Spleen (tissue), 11 donors: ENCODE results near the gene TMEM135. TPM values are rescaled to one million over a fixed set of nuclear protein-coding genes. Genes with fewer than 3 reads are reported as not detected.

Experiments used
- DNase-seq: peaks from one replicate; pipeline ENCODE4 v3.0.0-alpha.2; 2020
- H3K27ac ChIP-seq, 8 donors: fragments of 200-600 bp; sonication (generic) in 7 of 8; 1 replicate in 4 of 8; 2 replicates in 4 of 8; pipeline versions ENCODE4 v1.5.0 to v1.8.0; 2016 to 2021; ENCODE audit warnings: inconsistent platforms in 4 of 8, mild to moderate bottlenecking in 4 of 8, moderate library complexity in 1 of 8
- H3K27me3 ChIP-seq, 7 donors: fragments of 200-600 bp; sonication (generic) in 6 of 7; replicated peaks in 1 of 7; 1 replicate in 4 of 7; 2 replicates in 3 of 7; pipeline versions ENCODE4 v1.5.0 to v1.8.0; 2016 to 2021; ENCODE audit warnings: inconsistent platforms in 3 of 7, mild to moderate bottlenecking in 1 of 7
- H3K36me3 ChIP-seq, 6 donors: fragments of 200-600 bp; sonication (generic) in 5 of 6; 1 replicate in 4 of 6; 2 replicates in 2 of 6; pipeline versions ENCODE4 v1.5.0 to v1.8.0; 2016 to 2021; ENCODE audit warnings: inconsistent platforms in 2 of 6
- H3K4me1 ChIP-seq, 6 donors: fragments of 200-600 bp; sonication (generic) in 5 of 6; 1 replicate in 3 of 6; 2 replicates in 3 of 6; pipeline versions ENCODE4 v1.5.0 to v1.8.0; 2016 to 2021; ENCODE audit warnings: inconsistent platforms in 3 of 6
- H3K4me3 ChIP-seq, 8 donors: fragments of 200-600 bp; sonication (generic) in 7 of 8; 1 replicate in 4 of 8; 2 replicates in 4 of 8; pipeline versions ENCODE4 v1.5.0 to v1.8.0; 2016 to 2021; ENCODE audit warnings: inconsistent platforms in 4 of 8, mild to moderate bottlenecking in 4 of 8, moderate library complexity in 2 of 8
- H3K9me3 ChIP-seq, 8 donors: fragments of 200-600 bp; sonication (generic) in 7 of 8; 1 replicate in 4 of 8; 2 replicates in 4 of 8; pipeline versions ENCODE4 v1.5.0 to v1.8.0; 2016 to 2021; ENCODE audit warnings: inconsistent platforms in 4 of 8
- POLR2A ChIP-seq, 3 donors: fragments of 450-650 bp; IDR thresholded peaks; one replicate each; pipeline ENCODE4 v1.5.1; 2017; ENCODE audit warnings: antibody characterized with exemption in 3 of 3, mild to moderate bottlenecking in 1 of 3
- POLR2AphosphoS5 ChIP-seq, 3 donors: sonication (generic); formaldehyde crosslinking; IDR thresholded peaks; one replicate each; pipeline ENCODE4 v1.5.1; 2017; ENCODE audit warnings: antibody characterized with exemption in 3 of 3
- WGBS, 5 donors: extraction: QIAGEN DNeasy Blood & Tissue Kit in 3 of 5; methylation state at CpG; one replicate each; pipeline versions ENCODE4 v1.1.5 to v1.1.7; 2013 to 2018; 5-methylcytosine and 5-hydroxymethylcytosine counted together
- intact Hi-C: fragments of 100-400 bp; cut with DNase I; formaldehyde crosslinking; loops from one replicate; pipeline ENCODE4 v1.15.0; 2023; ENCODE audit warnings: low total_unique reads
- polyA plus RNA-seq, 3 donors: library from polyadenylated mRNA; stranded (reverse); fragments of 200-250 nt; gene quantifications; one replicate each; pipeline ENCODE4 v1.2.1, GENCODE V29; 2013
- total RNA-seq, 7 donors: library from RNA; depleted of rRNA in 3 of 7; stranded (reverse); fragments of >200 nt in 3 of 7; fragmentation: NEBNext Ultra II Directional in 4 of 7; extraction: Animal tissue kit (Norgen Biotek cat#: 25700) in 4 of 7; gene quantifications; one replicate each; pipeline versions ENCODE4 v1.1.0 to v1.2.1, GENCODE V29; 2016 to 2021
- TF ChIP-seq, protein P1 (sequence below), 11 experiments: fragments of 200-600 bp in 7 of 11; fragments of 450-650 bp in 4 of 11; sonication (generic) in 4 of 11; IDR thresholded peaks in 8 of 11; conservative IDR thresholded peaks in 3 of 11; 1 replicate in 7 of 11; 2 replicates in 4 of 11; pipeline versions ENCODE4 v1.4.0 to v1.8.0; 2016 to 2021; ENCODE audit warnings: antibody characterized with exemption in 11 of 11, inconsistent platforms in 4 of 11, mild to moderate bottlenecking in 1 of 11
- donor health status: healthy with polysubstance abuse.
- donor health status: DM: no; HTN: no; CAD: no; lungs with moderate emphysema.
- donor health status: DM: no; HTN: no; CAD: no.
- donor health status: Bipolar disorder and iron deficiency.
- donor health status: healthy.
- donor health status: DM: no; HTN: no; CAD: no.
- donor health status: DM: yes; HTN: yes; CAD: no.

Gene TMEM135
- total and polyA plus RNA-seq, 10 donors: 3.5 to 31.7 (median 20.7) TPM

DNA sequence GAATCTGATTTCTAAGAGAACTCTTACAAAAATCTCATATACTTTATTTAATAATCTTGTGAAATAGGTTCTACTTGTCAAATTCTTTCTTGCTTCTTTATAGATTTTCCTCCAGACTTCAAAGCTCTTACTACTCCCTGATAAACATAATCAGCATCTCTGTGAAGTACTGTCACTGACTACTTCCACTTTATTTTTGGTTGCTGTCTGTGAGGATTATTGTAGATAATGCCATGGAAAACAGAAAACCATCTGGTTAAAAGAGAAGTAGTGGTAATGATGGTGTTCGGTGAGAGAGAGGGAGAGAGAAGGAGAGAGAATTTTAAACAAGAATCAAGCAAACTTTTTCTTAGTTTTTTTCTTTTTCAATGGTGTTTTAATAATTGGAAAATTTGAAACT lies 152.3 kb downstream of the TMEM135 start:
- H3K36me3 ChIP-seq: peaks cover 0 to 3% (median 0%) of the 10 kb centered on the region in 6 donors
- H3K27me3 ChIP-seq: no peaks in the 10 kb centered on the region
- TF ChIP-seq POLR2A (IDR thresholded peaks at IDR 0.05): no peak
- no peak for TF ChIP-seq POLR2AphosphoS5 (IDR thresholded peaks at IDR 0.05)
- no peak overlapping the region for H3K4me3 ChIP-seq
- H3K4me1 ChIP-seq: no peaks in the 10 kb centered on the region
- intact Hi-C loops: no loop called here
- no peaks in the 10 kb centered on the region for H3K9me3 ChIP-seq
- H3K27ac ChIP-seq: no peak overlapping the region
- no peak for DNase-seq
- WGBS, 5 donors: 77 to 95% (median 88%) methylated on average over 1 of the region's 1 CpG

DNA sequence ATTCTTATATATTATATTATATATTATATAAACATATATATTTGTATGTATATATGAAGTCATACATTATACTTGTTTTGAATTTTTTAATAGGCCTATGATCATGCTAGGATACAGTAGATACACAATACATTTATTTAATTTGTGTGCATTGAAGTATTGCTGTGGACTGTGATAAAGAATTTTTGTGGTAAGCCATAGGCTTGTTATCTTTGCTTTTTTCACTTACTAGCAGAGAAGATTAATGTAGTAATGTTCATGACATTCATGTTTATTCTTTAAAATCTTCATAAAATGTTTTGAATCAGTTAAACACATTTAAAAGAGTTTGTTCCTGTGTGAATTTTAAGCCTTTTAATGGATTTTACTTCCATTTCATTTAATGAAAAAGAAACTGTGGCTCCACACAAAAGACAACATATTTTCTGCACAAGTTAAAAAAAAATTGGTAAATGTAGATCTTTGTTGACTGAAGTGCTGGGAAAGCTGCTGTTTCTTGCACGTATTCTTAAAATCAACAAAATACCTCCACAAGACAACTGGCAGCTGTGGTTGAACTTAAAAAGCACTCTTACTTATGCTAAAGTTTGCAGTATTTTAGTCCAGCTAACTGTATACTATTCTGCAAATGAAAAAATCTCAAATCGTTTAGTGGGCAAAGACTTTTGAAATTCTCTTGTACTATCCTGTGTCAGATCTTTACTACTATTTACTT lies 156.2 kb downstream of the TMEM135 start:
- no peak for DNase-seq
- Histone ChIP-seq H3K27me3 (no peaks in the 10 kb centered on the region), H3K4me1 (peaks cover 0 to 6% (median 0%) of the 10 kb centered on the region in 6 donors), H3K4me3 (no peak overlapping the region), H3K36me3 (no peaks in the 10 kb centered on the region), H3K27ac (no peak overlapping the region), H3K9me3 (no peaks in the 10 kb centered on the region)
- intact Hi-C loops: no loop called here
- TF ChIP-seq POLR2AphosphoS5 (IDR thresholded peaks at IDR 0.05) (no peak), POLR2A (IDR thresholded peaks at IDR 0.05) (no peak)
- TF ChIP-seq, protein P1, sequence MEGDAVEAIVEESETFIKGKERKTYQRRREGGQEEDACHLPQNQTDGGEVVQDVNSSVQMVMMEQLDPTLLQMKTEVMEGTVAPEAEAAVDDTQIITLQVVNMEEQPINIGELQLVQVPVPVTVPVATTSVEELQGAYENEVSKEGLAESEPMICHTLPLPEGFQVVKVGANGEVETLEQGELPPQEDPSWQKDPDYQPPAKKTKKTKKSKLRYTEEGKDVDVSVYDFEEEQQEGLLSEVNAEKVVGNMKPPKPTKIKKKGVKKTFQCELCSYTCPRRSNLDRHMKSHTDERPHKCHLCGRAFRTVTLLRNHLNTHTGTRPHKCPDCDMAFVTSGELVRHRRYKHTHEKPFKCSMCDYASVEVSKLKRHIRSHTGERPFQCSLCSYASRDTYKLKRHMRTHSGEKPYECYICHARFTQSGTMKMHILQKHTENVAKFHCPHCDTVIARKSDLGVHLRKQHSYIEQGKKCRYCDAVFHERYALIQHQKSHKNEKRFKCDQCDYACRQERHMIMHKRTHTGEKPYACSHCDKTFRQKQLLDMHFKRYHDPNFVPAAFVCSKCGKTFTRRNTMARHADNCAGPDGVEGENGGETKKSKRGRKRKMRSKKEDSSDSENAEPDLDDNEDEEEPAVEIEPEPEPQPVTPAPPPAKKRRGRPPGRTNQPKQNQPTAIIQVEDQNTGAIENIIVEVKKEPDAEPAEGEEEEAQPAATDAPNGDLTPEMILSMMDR (IDR thresholded peaks at IDR 0.05 in 8 of 11, conservative IDR thresholded peaks at IDR 0.05 in 3 of 11): no peak
- 84 to 95% (median 90%) methylated on average over 2 of the region's 2 CpGs for WGBS, 5 donors

DNA sequence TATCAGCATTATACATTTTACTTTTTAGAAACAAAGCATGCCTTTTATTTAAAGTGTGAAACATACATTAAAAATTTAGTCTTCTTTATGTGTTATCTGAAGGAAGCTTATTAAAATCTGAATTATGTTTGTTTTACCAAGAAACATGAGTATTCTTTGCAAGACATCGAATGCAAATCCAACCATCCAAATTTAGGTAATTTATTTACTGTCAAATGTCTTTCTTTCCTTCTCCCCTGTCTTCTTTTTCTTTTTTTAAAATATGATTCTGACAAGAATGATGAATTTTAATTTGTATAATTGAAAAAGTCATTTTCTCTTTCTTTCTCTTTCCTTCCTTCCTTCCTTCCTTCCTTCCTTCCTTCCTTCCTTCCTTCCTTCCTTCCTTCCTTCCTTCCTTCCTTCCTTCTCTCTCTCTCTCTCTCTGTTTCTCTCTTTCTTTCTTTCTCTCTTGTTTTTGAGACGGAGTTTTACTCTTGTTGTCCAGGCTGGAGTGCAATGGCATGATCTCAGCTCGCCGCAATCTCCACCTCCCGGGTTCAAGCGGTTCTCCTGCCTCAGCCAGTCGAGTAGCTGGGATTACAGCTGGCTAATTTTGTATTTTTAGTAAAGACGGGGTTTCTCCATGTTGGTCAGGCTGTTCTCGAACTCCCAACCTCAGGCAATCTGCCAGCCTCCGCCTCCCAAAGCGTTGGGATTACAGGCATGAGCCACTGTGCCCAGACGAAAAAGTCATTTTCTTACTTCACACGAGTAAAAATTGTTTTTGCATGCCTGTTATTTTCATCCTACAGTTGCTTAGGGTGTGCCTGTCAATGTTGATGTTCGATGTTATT lies 157.5 kb downstream of the TMEM135 start:
- DNase-seq: no peak
- intact Hi-C loops: no loop called here

DNA sequence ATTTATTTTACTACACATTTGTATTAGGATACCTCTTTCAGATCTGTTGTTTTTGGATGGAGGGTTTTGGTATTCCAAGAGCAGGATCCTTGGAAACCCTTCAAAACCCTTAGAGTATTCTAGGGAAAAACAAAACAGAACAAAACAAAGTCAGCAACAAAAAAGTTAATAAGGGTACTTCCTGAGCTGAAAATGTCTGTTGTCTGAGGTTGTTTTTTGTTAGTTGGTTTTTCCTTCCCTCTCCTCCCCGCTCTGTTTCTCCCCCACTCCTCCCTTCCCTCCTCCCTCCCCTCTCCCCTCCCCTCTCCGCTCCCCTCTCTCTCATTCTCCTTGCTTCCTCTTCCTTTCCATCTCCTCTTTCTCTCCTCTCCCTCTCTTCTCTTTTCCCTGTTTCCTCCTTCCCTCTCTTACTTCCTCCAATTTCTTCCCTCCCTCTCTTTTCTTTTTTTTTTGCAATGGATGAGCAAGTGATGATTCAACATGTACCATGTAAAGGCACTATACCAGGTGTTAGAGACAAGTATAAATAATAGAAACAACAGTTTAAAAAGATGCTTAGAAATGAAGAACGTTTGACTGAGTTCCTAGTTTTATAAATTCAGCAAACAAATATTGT lies 160.6 kb downstream of the TMEM135 start:
- H3K9me3 ChIP-seq: no peaks in the 10 kb centered on the region
- intact Hi-C loops: no loop called here
- no peaks in the 10 kb centered on the region for H3K27me3 ChIP-seq
- H3K4me1 ChIP-seq: peaks cover 0 to 6% (median 0%) of the 10 kb centered on the region in 6 donors
- no peak overlapping the region for H3K27ac ChIP-seq
- no peak for DNase-seq
- 76 to 87% (median 80%) methylated on average over 3 of the region's 3 CpGs for WGBS, 5 donors
- TF ChIP-seq POLR2A (IDR thresholded peaks at IDR 0.05) (no peak), POLR2AphosphoS5 (IDR thresholded peaks at IDR 0.05) (no peak)
- TF ChIP-seq, protein P1 (IDR thresholded peaks at IDR 0.05 in 8 of 11, conservative IDR thresholded peaks at IDR 0.05 in 3 of 11): no peak
- no peak overlapping the region for H3K4me3 ChIP-seq
- H3K36me3 ChIP-seq: no peaks in the 10 kb centered on the region

More for the DNA sequence above, 157.5 kb downstream of the TMEM135 start:
- H3K27ac ChIP-seq: no peak overlapping the region
- H3K4me3 ChIP-seq: no peak overlapping the region
- H3K36me3 ChIP-seq: no peaks in the 10 kb centered on the region
- H3K27me3 ChIP-seq: no peaks in the 10 kb centered on the region
- no peaks in the 10 kb centered on the region for H3K9me3 ChIP-seq
- WGBS, 5 donors: 92 to 96% (median 93%) methylated on average over 14 of the region's 14 CpGs
- TF ChIP-seq POLR2A (IDR thresholded peaks at IDR 0.05) (no peak), POLR2AphosphoS5 (IDR thresholded peaks at IDR 0.05) (no peak)
- TF ChIP-seq, protein P1 (IDR thresholded peaks at IDR 0.05 in 8 of 11, conservative IDR thresholded peaks at IDR 0.05 in 3 of 11): no peak
- peaks cover 0 to 6% (median 0%) of the 10 kb centered on the region in 6 donors for H3K4me1 ChIP-seq
